NCI-H446 (cell line): Measurements from ENCODE around the gene HOXC5.
A peak's percentile ranks its signal among the peaks of the same experiment; 100 is the strongest.
"Not testable (repeated sequence)": the region's sequence is repeated elsewhere in the genome, so short reads cannot be mapped to it uniquely, and the experiment has no call there.

Experiments
- DNase-seq, 2 experiments: peaks; one replicate each; lab custom pipeline; 2025; lab: John Stamatoyannopoulos, UW

HOXC5 gene

DNA sequence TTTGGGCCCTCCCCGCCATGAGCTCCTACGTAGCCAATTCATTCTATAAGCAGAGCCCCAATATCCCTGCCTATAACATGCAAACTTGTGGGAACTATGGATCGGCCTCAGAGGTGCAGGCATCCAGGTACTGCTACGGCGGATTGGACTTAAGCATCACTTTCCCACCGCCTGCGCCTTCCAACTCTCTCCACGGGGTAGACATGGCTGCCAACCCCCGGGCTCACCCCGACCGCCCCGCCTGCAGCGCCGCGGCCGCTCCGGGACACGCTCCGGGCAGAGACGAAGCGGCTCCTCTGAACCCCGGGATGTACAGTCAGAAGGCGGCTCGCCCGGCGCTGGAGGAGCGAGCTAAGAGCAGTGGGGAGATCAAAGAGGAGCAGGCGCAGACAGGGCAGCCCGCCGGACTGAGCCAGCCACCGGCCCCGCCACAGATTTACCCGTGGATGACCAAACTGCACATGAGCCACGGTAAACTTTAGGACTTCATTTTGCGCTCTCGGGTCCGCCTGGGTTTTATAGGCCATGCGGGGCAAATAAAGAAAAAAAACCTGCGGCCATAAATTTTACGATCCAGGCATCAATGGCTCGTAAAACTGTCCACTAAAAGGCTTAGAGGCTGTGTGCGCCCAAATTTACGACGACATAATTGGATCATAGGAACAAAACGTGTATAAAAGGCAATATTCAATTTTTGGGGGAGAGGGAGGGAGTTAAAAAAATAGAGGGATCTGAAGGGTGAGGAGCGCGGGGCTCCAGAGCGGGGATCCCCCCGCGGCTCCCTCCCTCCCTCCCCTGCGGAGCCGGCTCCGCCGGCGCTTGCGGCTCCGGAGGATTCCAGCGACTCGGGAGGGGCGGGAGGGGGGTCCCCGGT lies 493 bp downstream of the HOXC5 start:
- DNase-seq: peak in 1 of 2 experiments; percentile 79

DNA sequence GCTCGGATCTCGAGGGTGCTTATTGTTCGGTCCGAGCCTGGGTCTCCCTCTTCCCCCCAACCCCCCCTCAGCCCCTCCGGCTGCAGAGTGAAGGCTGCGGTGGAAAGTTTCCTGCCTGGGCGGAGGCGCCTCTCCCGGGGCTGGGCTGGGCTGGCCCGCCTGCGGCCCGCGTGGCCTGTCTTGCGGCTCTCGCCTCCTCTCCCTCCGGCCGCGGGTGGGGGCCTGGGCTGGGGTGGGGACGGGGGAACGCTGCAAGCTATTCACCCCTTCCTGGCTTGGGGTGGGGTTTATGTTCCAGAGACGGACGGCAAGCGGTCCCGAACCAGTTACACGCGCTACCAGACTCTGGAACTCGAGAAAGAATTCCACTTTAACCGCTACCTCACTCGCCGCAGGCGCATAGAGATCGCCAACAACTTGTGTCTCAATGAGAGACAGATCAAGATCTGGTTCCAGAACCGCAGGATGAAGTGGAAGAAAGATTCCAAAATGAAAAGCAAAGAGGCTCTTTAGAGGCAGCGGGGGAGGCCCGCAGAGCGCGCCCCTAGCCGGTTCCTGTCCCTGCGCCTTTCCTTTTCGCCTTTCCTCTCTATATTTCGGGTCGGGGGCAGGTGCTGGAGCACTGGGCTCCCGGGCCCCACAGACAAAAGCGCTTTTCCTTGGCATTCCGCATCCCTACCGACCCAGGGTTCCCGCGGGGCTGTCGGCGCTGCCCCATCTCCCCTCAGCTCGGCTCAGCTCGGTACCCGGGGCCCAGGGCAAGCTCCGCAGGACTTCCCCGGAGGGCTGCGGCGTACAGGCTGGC lies 1.3 kb downstream of the HOXC5 start:
- DNase-seq: no peak

DNA sequence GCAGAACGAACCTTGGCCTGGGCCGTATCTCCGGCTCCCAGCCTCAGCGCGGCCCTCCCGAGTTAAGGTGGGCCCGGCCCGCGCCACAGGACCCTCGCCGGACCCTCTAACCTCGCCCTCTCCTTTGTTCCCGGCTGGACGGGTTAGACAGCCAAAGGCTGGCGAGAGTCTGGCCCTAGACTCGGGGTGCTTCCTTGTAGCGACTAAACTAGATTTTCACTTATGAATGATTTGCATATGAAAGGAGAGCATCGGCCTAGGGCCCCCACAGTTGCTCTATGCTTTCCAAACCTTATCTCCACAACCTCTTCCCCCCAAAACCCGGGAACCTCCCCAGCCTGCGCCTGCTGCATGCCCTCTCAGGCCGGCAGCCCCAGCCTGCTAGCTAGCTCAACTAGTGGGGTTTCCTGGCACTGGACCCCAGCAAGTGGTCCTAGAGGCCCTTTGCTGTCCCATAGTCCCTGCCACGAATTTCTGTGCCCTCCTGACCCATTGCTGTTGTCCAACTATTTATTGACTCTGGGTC lies 2.0 kb downstream of the HOXC5 start:
- DNase-seq: no peak

GRCh38 chr12:54035568-54036264 lies 2.9 kb downstream of the HOXC5 start:
- no peak for DNase-seq

DNA sequence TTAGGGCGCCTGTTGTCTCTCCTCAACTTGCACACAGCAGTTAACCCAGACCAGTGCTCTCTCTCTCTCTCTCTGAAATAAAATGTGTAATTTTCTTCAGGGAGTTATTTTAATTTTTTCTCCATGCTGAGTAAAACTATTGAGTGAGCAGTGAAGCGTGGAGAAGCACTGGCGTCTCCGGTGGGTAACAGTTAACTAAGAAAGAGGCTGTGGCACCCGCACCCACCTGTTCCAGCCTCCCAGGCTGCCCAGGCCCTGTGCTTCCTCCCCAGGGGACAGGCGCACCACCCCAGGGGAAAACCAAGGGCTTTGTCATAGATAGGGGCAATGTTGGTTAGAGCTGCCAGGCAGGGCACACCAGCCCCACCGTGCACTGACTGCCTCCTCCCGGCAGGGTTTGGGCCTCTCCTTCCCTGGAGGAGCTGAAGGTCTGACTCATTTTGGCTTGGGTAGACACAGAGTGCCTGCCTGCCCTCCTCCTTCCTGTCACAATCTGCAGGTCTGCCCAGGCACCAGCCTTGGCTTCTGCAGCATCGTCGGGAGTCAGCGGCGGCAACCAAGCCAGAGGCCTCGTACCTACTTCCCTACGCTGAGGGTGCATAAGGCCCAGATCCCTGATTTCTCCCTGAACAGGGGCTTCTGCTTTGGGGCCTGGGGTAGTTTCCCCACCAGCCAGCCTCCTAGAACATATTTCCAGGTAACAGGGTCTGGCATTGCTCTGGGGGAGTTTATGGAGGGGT lies 3.9 kb downstream of the HOXC5 start:
- peak in 1 of 2 experiments; percentile 71 for DNase-seq

DNA sequence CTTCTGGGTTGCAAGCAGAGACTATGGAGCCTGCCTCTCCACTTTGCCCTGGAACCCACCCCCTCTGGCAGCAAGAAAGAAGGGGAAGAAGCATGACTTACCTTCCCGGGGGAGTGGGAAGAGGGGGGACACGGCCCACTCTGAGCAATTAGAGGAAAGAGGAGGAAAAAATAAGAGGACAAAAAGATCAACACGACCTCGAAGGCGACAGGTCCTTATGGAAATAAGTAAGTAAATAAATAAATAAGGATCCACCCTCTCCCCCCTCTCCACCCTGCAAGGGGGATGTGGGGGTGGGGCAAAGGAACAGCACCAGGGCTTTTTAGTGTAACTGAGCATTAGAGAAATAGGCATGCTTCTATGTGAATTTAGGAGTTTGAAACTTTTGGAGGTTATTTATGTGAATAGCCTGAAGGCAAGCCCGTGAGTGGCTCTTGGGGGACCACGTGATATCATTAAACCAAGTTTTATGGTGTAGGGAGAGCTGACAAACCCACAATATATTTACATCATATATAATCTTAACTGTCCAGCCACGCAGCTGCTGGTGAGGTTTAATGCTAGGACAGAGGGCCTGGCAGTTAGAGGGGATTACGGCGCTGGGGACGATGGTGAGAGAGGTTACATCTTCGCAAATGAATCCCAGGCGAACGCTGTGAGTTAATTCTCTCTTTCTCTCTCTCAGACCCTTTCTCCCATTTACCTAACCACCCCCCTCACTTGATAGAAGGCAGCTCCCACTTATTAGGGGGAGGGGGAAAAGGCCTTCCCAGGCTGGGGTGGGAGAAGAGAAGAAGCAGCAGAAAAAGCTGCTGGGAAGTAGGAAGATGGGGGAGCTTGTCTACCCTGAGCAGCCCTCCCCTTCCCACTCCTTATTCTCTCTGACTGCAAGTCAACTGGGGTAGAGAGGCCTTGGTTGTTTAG lies 4.8 kb downstream of the HOXC5 start:
- DNase-seq: no peak

DNA sequence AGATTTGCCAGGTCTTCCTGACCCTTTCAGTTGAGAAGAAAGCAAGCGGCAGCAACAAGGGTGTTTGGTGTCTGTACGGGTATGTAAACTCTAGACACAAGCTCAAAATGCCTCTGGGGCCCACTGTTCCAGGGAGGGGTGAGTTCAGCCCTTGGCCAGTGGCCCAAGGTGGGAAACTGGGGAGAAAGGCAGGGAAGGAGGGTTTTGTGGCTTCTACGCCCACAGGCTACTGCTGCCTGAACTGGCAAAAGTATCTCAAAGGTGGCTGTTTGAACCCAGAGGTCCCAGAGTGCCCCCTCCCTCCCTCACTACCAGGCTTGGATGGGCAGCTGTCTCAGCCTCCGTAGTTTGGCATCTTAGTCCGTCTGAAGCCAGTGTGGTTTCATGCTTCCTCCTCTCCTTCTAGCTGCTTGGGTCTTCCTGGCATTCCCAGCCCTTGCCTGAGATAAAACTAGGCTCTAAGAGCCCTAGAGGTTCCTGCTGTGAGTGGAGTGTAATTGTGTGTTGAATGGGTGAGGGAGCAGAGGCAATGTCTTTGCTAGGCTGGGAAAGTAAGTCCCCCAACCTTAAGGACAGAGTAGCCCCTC lies 5.5 kb downstream of the HOXC5 start:
- no peak for DNase-seq

- no peak for DNase-seq
Observed at GRCh38 chr12:54038871-54039414, 6.1 kb downstream of the HOXC5 start.

GRCh38 chr12:54039417-54040147 lies 6.7 kb downstream of the HOXC5 start:
- DNase-seq: no peak

DNA sequence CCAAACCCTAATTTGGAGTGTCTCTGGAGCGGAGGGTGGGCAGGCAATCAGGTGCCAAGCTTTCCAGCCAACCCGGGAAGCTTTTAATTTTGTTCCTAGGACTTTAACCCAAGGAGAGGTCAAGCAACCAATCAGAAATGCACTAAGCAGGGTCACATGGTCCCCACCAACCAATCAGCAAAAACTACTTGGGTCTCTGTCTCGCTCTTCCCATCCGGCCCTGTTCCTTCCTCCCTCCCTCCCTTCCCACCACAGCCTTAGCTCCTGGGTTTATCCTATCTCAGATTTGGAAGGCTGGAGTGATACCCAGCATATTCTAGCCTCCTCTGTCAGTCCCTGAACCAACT lies 7.3 kb downstream of the HOXC5 start:
- DNase-seq: peak in 1 of 2 experiments; percentile 11

GRCh38 chr12:54040648-54041047 lies 7.8 kb downstream of the HOXC5 start:
- DNase-seq: no peak

GRCh38 chr12:54041097-54041690 lies 8.3 kb downstream of the HOXC5 start:
- DNase-seq: no peak

DNA sequence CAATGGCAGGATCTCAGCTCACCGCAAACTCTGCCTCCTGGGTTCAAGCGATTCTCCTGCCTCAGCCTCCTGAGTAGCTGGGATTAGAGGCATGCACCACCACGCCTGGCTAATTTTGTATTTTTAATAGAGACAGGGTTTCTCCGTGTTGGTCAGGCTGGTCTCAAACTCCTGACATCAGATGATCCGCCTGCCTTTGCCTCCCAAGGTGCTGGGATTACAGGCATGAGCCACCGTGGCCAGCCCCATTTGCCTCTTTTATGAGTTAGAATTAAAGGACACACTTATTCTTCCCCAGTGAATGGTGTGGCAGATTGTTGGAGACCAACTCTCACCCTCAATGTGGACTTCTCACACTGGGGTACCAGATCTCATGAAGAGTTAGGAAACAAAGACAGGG lies 9.2 kb downstream of the HOXC5 start:
- DNase-seq: not testable (repeated sequence)

DNA sequence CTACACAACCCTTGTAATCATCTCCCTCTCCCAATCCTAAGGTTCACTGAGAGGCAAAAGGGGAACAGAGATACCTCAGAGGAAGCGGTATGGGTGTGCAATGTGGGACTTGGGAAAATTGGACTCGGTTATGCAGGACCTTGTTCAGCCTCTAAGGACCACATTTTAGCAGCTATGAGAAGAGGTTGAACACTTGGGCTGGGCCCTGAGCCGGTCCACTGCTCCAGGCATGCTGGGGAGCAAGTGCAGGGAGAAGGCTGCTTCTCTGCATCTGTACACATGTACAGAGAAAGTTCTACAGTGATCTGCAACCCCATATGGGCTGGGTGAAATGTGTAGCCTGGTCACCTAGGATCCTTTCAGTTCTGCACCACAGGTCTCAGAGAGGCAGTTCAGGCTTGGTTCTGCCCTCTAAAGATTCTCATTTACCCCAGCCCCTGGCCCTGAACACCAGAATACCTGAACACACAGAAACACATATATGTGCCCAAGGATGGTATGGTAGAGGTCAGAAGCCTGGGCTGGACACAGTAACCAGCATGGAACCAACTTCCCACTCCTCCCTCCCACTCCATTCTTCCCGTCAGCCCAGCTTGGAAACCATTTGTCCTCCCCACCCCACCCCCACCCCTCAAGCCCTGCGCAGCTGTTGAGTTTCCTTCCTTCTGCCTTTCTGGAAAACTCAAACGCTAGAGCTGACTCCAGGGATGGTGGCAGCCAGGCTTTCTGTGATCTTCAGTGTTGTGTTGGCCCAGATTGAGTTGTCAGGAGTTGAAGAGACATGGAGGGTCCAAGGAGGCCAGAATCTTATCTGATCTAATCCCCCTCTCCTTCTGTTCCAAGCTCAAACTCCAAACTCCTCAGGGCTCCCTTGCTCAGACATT lies 10.4 kb downstream of the HOXC5 start:
- DNase-seq: no peak

GRCh38 chr12:54044425-54045103 lies 11.7 kb downstream of the HOXC5 start:
- no peak for DNase-seq

GRCh38 chr12:54045401-54045800 lies 12.6 kb downstream of the HOXC5 start:
- no peak for DNase-seq

GRCh38 chr12:54045868-54046521 lies 13.1 kb downstream of the HOXC5 start:
- no peak for DNase-seq
